GM19324 (cell line): ENCODE measurements around the gene CLCF1.

Experiments
- ATAC-seq: cut with Tn5 transposase; IDR thresholded peaks from one replicate; pipeline ENCODE4 v1.9.1; 2021; ENCODE audit warnings: mild to moderate bottlenecking, moderate library complexity; ENCODE audit not compliant: unreplicated experiment, low FRiP score

CLCF1 gene

DNA sequence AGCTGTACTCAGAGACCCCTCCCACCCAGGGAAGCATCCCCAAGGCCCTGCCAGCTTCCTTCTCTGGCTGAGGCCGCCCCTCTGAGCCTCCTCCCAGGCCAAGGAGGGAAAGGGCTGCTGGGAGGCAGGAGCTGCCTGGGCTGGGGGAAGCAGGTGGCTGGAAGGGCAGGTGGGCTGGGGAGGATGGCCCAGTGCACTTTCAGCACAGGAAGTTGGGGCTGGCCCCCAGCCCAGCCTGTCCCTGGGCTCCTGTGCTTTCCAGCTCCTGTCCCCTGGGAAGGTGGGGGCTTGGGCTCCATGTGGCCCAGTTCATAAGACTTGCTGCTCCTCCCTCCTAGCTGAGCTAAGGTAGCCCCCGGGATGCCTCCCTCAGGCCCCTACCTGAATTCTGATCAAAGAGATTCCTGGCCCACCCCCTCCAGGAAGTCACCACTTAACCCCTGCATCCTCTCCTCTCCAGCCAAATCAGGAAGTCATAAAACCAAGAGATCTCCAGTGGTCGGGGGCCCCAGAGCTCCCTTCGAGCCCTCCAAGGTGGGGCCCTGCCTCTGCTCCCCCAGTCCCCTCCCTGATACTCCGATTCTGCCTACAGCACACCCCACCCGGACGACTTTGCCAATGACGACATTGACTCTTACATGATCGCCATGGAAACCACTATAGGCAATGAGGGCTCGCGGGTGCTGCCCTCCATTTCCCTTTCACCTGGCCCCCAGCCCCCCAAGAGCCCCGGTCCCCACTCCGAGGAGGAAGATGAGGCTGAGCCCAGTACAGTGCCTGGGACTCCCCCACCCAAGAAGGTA lies 23.4 kb upstream of the CLCF1 start:
- no peak for ATAC-seq

DNA sequence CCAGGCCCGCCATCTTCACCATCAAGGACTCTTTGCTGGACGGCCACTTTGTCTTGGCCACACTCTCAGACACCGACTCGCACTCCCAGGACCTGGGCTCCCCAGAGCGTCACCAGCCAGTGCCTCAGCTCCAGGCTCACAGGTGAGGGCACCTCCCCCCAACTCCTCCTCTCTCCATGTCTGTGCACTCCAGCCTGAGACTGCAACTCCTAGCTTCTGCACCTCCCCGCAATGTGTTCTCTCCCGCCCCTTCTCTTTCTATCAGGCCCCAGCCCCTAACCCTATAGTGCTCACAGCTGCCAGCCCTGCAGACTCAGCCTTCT lies 22.8 kb upstream of the CLCF1 start:
- no peak for ATAC-seq

DNA sequence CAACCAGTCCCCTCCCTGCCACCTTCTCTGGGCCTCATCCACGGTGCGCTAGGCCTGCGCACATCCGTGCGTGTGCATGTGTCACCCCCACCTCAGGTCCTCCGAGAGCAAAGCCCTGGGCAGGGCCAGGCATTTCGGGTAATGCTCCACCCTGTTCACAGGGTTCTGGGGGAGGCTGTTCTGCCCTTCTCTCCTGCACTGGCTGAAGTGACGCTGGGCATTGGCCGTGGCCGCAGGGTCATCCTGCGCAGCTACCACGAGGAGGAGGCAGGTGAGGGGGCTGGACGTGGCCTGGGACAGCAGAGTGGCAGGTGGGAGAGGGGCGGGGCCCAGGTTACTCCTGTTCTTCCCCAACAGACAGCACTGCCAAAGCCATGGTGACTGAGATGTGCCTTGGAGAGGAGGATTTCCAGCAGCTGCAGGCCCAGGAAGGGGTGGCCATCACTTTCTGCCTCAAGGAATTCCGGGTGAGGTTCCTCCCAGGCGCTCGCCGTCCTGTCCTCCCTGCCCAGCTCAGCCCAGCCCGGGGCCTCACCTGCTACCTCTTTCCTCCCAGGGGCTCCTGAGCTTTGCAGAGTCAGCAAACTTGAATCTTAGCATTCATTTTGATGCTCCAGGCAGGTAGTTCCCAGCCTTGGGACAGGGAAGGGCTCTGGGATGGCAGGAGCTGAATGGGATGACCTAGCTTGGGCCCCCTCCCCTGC lies 22.3 kb upstream of the CLCF1 start:
- no peak for ATAC-seq

DNA sequence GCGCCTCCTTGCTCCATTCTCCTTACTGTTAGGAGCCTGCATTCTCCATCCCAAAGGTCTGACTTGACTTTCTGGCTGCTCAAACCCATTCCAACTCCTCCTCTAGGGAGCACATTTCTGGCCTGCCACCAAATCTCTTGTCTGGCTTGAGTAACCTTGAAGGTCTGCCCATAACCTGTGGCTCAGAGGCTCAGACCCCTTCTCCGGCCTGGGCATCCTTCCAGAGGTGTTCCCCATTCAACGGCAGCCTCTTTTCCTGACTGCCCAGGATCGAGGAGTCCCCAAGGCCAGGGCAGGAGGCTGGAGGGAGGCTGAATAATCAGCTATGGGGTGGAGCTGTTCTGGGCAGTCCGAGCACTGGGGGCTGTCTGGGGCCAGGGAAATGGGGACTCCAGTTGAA lies 20.6 kb upstream of the CLCF1 start:
- ATAC-seq, result no peak

DNA sequence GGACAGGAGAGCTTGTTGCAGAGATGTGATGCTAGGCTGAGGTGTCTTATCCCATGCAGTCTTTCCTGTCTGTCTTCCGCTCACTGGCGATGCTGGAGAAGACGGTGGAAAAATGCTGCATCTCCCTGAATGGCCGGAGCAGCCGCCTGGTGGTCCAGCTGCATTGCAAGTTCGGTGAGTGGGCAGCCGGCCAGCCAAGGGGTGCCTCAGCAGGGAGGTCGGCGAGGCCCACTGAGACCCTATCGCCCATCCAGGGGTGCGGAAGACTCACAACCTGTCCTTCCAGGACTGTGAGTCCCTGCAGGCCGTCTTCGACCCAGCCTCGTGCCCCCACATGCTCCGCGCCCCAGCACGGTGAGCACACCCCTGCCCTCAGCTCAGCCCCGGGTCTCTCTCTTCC lies 20.0 kb upstream of the CLCF1 start:
- no peak for ATAC-seq

DNA sequence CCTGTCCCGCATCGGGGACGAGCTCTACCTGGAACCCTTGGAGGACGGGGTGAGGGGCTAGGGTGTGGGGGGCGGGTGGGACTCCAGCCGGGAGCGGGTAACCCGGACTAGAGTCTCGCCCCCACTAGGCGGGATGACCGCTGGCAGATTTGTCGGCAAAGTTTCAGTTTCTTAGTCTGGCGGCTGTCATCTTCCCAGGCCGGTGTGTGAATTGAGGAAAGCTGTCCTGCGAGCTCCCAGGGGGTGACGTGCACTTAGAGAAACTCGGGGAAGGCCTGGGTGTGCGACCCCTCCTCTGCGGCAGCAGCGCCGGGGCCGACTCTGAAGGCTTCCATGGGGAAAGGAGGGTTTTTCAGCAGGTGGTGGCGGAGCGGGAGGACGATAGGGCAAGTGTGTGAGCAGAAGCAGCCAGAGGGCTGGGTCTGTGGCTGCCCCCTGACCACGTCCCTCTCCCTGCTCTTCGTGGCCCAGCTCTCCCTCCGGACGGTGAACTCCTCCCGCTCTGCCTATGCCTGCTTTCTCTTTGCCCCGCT lies 18.9 kb upstream of the CLCF1 start:
- ATAC-seq, result no peak

DNA sequence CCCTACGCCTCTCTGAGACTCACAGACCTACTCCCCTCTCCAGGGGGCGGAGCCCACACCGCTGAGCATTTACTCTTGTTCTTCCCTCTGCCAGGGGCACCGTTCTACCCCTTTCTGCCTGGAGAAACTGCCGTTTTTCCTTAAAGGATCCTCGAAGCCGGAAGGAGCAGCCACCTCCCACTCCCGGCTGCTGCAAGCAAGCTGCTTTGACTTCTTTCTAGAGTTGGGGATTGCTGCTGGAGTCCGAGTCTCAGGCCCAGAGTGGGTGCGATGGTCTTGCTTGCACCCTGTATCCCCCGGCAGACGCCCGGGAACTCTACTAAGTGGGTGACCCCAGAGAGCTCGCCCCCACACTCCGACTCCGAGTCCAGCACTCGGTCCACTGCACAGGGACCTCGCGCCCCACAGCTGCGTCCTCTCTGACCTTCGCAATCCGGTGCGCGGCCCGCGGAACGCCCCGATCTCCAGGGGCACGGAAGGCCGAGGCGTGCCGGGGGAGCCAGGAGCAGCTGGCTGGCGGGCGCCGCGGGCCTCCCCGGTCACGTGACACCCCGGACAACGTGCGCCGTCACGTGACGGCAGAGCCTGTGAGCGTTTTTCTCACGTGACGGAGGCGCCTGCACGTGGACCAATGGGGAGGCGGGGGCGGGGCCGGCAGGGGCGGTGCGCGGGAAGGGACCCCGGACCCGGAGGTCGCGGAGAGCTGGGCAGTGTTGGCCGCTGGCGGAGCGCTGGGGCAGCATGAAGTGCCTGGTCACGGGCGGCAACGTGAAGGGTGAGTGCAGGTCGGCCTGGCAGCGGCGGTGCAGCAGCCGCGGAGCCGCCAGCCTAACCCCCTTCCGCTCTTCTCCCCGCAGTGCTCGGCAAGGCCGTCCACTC lies 18.1 kb upstream of the CLCF1 start, which contains the start of gene RAD9A:
TSS of gene RAD9A (plus strand) at position 683 of the 879 bp plus-strand sequence. CDS start at position 742, 59 bp downstream.
- peak; percentile 79 for ATAC-seq

DNA sequence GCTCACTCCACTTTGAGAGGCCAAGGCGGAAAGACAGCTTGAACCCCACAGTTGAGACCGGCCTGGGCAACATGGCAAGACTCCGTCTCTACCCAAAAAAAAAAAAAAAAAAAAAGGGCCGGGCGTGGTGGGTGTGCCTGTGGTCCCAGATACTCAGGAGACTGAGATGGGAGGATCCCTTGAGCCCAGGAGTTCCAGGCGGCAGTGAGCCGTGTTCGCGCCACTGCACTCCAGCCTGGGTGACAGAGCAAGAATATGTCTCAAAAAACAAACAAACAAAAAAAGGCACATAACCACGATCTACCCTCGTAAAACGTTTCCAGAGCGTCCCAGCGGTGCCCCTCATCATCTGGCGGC lies 17.5 kb upstream of the CLCF1 start:
- ATAC-seq, result no peak

DNA sequence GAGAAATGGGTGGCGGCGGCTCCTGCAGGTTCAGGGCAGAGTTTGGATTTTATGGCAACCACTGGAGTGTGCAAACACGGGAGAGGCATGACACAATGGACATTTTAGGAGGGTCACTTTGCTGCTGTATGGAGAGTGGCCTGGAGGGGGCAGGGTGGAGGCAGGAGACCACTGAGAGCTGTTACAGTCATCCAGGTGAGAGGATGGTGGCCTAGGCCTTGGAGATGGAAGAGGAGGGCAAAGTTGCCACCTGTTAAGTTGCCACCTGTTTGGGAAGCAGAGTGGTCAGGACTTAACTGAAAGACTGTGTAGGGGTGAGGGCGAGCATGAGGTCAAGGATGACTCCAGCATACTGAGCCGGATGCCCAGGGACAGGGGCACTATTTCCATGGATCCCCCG lies 16.1 kb upstream of the CLCF1 start:
- ATAC-seq, result no peak

DNA sequence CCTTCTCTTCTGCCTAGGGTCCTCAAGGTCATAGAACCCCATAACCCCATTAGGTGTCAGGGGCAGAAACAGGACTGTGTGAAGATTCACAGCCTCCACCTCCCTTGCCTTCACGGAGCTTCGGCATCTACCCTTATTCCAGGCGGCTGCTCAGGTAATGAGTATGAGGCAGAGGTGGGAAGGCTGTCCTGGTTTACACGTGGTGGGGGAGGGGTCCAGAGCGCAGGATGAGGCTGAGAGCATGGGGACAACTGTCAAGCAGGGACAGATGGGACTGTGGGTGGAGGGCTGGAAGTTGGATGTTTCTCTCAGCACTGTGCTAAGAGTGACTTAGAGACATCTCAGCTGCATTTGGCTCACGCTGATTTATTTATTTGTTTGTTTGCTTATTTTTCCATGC lies 14.1 kb upstream of the CLCF1 start:
- ATAC-seq, result no peak

DNA sequence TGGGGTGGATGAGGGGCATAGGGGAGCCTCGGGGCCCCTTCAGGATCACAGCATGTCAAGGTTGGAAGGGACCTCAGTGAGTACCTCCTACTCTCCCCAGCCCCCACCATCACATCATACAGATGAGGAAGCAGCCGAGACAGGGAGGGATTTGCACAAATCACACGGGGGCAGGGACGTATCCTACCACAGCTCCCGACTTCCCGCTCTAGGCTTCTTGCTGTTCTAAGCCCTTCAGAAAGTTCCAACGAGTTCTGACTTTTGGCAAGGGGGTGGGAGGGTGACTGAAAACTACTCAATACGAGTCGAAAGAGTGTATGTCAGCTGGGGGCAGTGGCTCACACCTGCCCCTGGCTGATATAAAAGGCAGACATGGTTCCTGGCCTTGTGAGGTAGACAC lies 13.7 kb upstream of the CLCF1 start:
- no peak for ATAC-seq

DNA sequence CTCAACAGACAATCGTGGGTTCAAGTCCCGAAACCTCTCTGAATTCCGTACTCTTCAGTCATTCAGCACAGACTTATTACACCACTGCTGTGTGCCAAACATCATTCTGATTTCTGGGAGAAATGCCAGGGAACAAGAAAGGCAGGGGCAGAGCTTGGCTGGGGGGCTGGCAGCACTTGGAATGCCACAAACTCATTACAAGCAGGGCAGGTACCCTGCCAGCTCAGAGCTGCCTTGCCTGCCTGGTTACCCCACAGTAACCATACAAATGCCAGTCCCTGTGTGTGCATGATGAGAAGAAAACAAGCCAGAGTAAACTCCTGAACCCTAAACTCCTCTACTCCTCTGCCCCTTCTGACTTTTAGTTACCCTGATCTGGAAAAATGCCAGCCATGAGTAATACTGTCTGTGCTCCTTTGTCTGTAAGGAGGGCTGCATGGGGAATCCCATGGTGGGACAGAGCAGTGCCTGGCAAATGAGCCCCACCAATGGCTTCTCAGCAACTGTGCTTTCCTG lies 11.5 kb upstream of the CLCF1 start:
- ATAC-seq, result no peak

DNA sequence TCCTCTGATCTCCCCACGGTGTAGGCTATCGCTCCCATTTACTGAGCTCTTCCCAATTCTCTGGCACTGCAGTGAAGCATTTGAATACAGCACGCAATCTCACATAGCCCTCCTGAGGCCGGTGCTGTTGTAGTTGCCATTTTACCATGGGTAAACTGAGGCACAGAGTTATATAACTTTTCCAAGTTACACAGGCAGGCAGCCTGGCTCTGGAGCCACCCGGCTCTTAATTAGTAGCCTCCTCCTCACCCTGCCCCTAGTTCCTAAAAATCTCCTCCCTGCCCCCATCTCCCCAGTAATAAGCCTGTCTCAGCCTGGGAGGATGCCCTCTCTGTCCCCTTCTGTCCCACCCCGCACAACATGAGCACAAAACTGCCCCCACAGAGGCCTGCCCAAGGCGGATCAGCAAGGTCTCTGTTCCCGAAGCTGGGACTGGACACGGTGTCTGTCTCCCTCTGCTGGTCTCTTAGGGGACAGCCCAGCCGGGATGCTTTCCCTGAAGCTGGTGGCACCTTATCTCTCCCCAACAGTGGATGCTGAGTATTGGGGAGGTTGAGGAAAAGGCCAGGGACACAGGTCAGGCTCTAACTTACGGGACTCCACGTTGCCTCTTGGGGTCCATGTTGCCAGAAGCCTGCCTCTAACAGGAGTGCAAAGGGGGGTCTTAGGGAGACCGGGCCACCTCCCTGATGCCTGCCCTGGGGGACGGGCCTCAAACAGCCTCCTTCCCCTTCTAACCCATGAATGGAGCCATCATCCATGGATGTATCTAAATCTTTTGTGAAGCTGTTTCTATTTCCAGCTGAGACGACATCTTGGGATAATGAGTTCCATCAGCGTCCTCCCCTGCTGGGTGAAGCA lies 9.1 kb upstream of the CLCF1 start:
- ATAC-seq, result no peak

DNA sequence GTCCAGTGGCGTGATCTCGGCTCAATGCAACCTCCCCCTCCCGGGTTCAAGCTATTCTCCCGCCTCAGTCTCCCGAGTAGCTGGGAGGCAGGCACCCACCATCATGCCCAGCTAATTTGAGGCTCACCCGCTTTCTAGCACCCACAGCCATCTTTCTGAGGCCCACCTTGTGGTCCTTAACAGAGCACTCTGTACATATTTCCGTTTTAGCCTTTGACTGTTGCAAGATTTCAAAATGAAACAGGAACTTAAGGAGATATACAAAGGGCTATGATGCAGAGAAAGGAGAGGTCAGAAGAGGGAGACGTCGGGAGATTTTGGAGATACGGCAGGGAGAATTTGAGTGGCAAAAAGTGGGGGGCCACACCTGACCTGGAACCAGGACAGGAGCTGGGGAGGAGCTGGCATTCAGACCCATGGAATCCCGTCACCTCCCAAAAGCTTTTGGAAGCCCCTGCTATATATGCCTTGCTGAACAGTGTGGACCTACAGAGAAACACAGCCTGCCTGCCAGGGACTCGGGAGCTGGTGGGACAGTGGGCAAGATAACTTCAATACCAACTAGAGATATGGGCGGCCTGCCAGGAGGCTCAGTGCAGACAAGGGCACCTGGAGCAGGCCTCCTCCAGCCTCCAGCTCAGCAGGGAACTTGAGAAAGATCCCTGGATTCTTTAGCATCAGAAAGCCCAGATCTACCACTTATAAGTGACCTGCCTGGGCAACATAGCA lies 8.0 kb upstream of the CLCF1 start:
- ATAC-seq, result no peak

DNA sequence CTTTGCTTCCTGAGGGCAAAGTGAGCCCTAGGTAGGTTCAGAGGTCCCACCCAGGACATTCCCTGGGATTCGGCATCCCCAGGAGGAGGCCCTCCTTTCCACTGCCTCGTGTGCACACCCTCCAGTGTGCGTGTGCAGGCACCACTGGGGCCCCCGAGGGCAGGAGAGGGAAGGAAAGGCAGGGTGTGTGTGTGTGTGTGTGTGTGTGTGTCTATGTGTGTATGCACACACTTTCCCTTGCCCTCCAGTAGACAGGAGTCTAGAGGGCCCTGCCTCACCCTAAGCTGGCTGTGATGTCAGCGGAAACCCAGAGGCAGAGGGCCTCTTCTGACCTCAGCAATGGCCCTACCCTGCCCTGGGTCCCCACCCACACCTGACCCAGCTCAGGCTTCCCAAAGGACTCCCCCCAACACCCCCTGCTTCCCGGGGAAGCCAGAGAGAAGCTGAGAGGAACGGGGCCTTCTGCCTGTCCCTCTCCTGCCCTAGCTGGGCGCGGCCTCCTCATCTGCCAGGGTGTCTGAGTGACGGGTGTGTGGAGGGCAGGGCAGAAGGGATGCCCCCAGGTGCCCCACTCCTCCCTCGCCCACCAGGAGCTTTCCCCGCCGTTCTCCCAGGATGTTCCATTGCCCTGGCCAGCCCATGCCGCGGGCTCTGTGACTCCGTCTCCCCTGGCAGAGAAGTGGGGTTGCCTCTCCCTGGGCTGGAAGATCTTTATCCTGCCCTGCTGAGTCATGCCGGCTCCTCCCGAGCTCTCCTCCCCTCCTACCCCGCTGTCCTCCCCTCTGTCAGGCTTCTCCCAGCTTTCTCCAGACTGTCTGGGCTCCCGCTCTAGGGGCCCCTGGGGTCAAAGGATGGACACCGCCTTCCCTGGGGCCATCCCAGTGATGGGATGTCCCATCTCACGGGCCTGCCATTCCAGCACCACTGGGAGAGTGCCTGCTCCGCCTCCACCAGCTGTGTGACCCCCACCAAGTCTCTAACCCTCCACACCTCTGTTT lies 6.0 kb upstream of the CLCF1 start:
- ATAC-seq, result no peak

DNA sequence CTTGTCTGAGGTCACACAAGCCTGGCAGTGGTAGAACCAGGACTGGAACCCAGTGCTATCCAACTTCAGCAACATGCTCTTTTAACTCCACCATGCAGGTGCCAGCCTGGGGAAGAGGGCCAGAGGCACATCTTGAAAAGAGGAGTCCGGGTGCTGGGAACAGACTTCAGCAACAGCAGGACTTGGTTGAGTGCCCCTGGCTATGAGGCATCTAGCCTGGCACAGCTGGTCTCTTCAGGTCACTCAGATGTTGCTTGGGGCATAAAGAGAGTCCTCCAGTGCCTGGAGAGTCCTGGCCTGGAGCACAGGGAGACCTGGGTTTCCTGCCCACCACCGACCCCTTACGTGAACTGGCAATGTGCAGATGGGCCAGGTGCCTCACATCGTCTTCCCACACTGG lies 5.1 kb upstream of the CLCF1 start:
- ATAC-seq, result no peak

DNA sequence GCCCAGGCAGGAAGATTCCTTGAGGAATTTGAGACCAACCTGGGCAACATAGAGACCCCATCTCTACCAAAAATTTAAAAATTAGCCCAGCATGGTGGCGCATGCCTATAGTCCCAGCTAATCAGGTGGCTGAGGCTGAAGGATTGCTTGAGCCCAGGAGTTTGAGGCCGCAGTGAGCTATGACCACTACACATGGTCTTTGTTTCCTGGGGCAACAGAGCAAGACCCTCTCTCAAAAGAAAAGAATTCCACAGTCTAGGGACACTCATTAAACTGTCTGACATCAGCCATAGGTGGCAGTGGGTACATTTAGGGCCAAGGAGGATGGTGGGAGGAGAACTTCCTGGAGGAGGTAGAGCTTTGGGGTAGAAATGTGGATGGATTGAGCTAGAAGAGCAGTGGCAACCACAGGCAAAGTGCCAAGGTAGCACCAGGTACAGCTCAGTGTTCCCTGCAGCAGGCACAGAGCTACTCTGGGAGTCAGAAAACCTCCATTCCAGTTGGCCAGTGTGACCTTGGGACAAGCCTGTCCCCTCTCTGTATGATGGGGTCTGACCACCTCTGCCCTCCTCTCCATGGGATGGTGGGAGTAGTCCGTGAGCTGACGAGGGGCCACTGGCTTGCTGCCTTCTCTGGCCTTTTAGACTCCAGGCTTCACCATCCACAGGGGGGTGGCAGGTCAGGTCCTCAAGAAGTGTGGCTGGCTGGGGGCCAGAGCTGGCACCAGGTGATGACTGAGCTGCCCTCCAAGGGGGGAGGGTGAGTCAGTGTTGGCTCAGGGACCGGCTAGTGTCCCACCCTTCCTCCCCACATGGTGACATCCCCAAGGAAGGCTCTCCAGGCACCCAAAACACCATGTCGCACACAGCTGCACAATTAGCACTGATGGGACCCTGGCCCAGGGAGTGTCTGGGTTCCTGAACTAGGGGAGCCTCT lies 3.7 kb upstream of the CLCF1 start:
- ATAC-seq, result no peak
